B cell (primary cell): ENCODE results near the gene CSRP2.

Source experiments
- CTCF ChIP-seq: fragments of 200-600 bp; IDR thresholded peaks from one replicate; pipeline ENCODE4 v1.8.0; 2022; ENCODE audit warnings: antibody characterized with exemption, mild to moderate bottlenecking
- EZH2 ChIP-seq: IDR thresholded peaks from 2 replicates; pipeline ENCODE4 v1.6.1; 2012; ENCODE audit warnings: borderline replicate concordance, low read depth, mild to moderate bottlenecking, moderate library complexity, low read length; ENCODE audit not compliant: insufficient read depth, poor library complexity, severe bottlenecking

- TF ChIP-seq EZH2 (no peak), CTCF (no peak)
Measured at GRCh38 chr12:76919383-76920171, 40.8 kb upstream of the CSRP2 start.
